ENCODE results near the gene EMX1.

- TF ChIP-seq ZNF24 (tag by site-specific recombination; IDR thresholded peaks at IDR 0.05) (no peak), SETDB1 (IDR thresholded peaks at IDR 0.05; ENCODE audit: insufficient read length, low read length) (no peak), CTCF (tag by site-specific recombination; IDR thresholded peaks at IDR 0.05) (no peak), PRDM1 (tag by site-specific recombination; IDR thresholded peaks at IDR 0.05) (no peak), ZNF701 (tag by site-specific recombination; IDR thresholded peaks at IDR 0.05) (no peak), GLIS2 (tag by site-specific recombination; IDR thresholded peaks at IDR 0.05) (no peak), ZXDB (tag by site-specific recombination; IDR thresholded peaks at IDR 0.05) (no peak), ZNF777 (tag by site-specific recombination; IDR thresholded peaks at IDR 0.05; ENCODE audit: borderline replicate concordance) (no peak), BCL11A (tag by site-specific recombination; IDR thresholded peaks at IDR 0.05; ENCODE audit: low read depth) (no peak), HOXA7 (CRISPR knock-in tag; IDR thresholded peaks at IDR 0.05; ENCODE audit: borderline replicate concordance) (no peak), GFI1B (tag by site-specific recombination; IDR thresholded peaks at IDR 0.05) (no peak), KLF1 (tag by site-specific recombination; IDR thresholded peaks at IDR 0.05) (no peak), ZNF239 (tag by site-specific recombination; IDR thresholded peaks at IDR 0.05) (no peak), TCF7L2 (IDR thresholded peaks at IDR 0.05; ENCODE audit: borderline replicate concordance, low read depth, low read length) (no peak)
These were observed 64.9 kb downstream of the EMX1 start for GRCh38 chr2:72982219-72982618.

Measured in HEK293 (cell line).